Activated naive CD4-positive, alpha-beta T cell treated with anti-CD3 and anti-CD28 coated beads for 36 hours (primary cell): Measurements from ENCODE around the gene TAL2. TPM values are rescaled to one million over a fixed set of nuclear protein-coding genes. Genes with fewer than 3 reads are reported as not detected.
A peak's percentile ranks its signal among the peaks of the same experiment; 100 is the strongest.
"Not testable (repeated sequence)": the region's sequence is repeated elsewhere in the genome, so short reads cannot be mapped to it uniquely, and the experiment has no call there.

ENCODE experiments used
- CTCF ChIA-PET: fragments of 350-600 bp; sonication (Branson Sonifier 250); formaldehyde crosslinking; loops from one replicate; lab custom pipeline; 2021; ENCODE audit warnings: antibody characterized with exemption; lab: Charles Lee
- DNase-seq: peaks from one replicate; pipeline ENCODE4 v3.0.0-alpha.2; 2020
- H3K27ac Mint-ChIP-seq: one replicate; pipeline ENCODE4 v1.8.0; 2021; ENCODE audit warnings: mild to moderate bottlenecking, mixed read lengths
- H3K27me3 Mint-ChIP-seq: one replicate; pipeline ENCODE4 v1.8.0; 2021; ENCODE audit warnings: low read depth, mixed read lengths
- H3K36me3 Mint-ChIP-seq: one replicate; pipeline ENCODE4 v1.8.0; 2021; ENCODE audit warnings: low read depth, mixed read lengths
- H3K4me1 Mint-ChIP-seq: one replicate; pipeline ENCODE4 v1.8.0; 2021; ENCODE audit warnings: low read depth, mixed read lengths
- H3K4me3 Mint-ChIP-seq: one replicate; pipeline ENCODE4 v1.8.0; 2021; ENCODE audit warnings: mild to moderate bottlenecking, moderate library complexity, mixed read lengths
- H3K9me3 Mint-ChIP-seq: one replicate; pipeline ENCODE4 v1.8.0; 2021; ENCODE audit warnings: mixed read lengths
- intact Hi-C: fragments of 100-400 bp; cut with micrococcal nuclease; formaldehyde crosslinking; loops from one replicate; pipeline ENCODE4 v1.15.1; 2023
- total RNA-seq, 2 experiments: library from RNA; stranded (reverse); gene quantifications; one replicate each; pipeline ENCODE4 v1.2.3, GENCODE V29; 2021

TAL2 gene
- total RNA-seq, 2 experiments from 2014 or later: not detected

DNA sequence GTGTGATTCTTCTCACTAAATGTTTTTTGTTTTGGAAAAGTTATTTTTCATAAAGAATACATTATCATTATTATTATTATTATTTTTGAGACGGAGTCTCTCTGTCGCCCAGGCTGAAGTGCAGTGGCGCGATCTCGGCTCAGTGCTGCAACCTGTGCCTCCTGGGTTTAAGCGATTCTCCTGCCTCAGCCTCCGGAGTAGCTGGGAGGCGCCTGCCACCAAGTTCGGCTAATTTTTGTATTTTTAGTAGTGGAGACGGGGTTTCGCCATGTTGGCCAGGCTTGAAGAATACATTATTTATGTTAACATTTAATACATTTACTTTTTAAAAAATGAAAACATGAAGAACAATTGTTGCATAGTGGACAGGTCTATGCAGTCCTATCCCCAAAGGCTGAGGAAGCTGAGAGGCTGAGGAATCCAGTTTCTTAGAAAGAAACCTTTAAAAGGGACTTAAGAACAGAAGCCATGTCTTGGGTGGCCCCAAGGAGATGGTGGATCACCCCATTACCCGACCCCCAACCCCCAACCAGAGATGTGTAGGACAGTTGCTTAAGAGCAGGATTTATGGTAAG lies 34.0 kb downstream of the TAL2 start:
- peaks cover 44% of the 10 kb centered on the region for H3K4me1 Mint-ChIP-seq
- no peaks in the 10 kb centered on the region for H3K9me3 Mint-ChIP-seq
- no peak for DNase-seq
- intact Hi-C loops: loop anchor here (10.0 kb wide), 2 partner anchors 702 to 772 kb away; partner anchors contain the start of gene ABCA1
- H3K27ac Mint-ChIP-seq: no peak overlapping the region
- CTCF ChIA-PET: no interaction called here
- H3K4me3 Mint-ChIP-seq: no peak overlapping the region
- no peaks in the 10 kb centered on the region for H3K36me3 Mint-ChIP-seq
- peaks cover 10% of the 10 kb centered on the region for H3K27me3 Mint-ChIP-seq

DNA sequence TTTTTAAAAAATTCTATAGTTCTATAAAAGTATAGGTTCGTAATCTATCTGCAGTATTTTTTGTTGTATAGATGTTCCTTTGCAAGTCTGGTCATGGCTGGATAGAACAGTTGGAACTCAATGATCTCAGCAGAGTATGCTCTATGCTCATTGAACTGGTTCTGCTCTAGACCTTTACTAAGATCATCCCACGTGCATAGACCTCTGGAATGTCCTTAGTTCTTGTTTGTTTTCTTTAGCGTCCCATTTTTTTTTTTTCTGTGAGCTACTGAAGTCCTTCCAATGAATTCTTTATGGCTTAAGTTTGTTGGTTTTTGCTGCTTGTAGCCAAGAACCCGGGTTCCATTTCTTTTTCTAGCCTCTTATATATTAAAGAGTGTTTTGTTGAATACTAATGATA lies 35.6 kb downstream of the TAL2 start:
- CTCF ChIA-PET: no interaction called here
- H3K9me3 Mint-ChIP-seq: no peaks in the 10 kb centered on the region
- H3K27ac Mint-ChIP-seq: no peak overlapping the region
- no peak overlapping the region for H3K4me3 Mint-ChIP-seq
- DNase-seq: no peak
- intact Hi-C loops: loop anchor here (10.0 kb wide), 2 partner anchors 703 to 773 kb away; partner anchors contain the start of gene ABCA1
- peaks cover 3% of the 10 kb centered on the region for H3K36me3 Mint-ChIP-seq
- peaks cover 4% of the 10 kb centered on the region for H3K27me3 Mint-ChIP-seq
- H3K4me1 Mint-ChIP-seq: peaks cover 46% of the 10 kb centered on the region

DNA sequence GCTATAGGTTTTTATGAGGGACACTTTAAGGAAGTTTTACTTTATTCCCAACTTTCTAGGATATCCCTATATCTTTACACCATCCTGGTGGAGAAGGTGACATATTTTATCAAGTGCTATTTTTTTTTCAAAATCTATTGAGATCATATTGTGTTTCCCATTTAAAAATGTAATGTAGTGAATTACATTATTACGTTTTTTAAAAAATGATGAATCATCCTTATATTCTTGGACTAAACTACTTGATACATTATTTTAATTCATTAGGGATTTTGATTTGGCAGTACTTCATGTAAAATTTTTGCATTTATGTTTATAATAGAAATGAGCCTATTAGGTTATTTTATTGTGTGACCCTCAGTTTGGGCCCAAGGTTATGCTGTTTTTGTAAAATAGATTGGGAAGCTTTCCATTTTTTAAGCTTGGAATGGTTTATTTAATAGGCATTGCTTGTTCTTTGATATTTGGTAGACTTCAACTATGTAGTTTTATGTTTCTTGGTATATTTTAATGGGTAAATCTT lies 36.2 kb downstream of the TAL2 start:
- intact Hi-C loops: loop anchor here (10.0 kb wide), 2 partner anchors 704 to 774 kb away; partner anchors contain the start of gene ABCA1
- Mint-ChIP-seq H3K4me3 (no peak overlapping the region), H3K27me3 (peaks cover 2% of the 10 kb centered on the region)

DNA sequence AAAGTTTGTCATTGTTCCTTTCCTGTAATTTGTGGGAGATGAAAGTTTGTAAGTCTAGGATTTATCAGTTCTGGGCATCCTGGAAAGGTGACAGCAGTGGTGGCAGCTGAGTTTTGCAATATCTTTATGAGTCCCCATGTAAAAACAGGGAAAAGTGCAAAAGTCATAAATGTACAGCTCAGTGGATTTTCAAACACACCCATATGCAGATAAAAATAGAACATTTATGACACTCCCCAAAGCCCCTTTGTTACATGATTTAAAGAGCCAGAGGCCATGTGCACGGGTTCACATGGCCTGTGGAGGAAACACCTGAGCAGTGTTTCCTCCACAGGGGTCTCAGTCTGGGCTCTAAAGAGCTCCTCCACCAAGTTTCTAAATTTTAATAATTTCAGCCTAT lies 38.4 kb downstream of the TAL2 start:
- no peak for DNase-seq
- Mint-ChIP-seq H3K9me3 (no peaks in the 10 kb centered on the region), H3K27me3 (no peaks in the 10 kb centered on the region), H3K4me3 (no peak overlapping the region), H3K27ac (no peak overlapping the region), H3K36me3 (peaks cover 3% of the 10 kb centered on the region), H3K4me1 (peaks cover 35% of the 10 kb centered on the region)
- CTCF ChIA-PET: no interaction called here
- intact Hi-C loops: no loop called here

More for the DNA sequence above, 36.2 kb downstream of the TAL2 start:
- Mint-ChIP-seq H3K36me3 (peaks cover 3% of the 10 kb centered on the region), H3K27ac (no peak overlapping the region), H3K4me1 (peaks cover 45% of the 10 kb centered on the region), H3K9me3 (no peaks in the 10 kb centered on the region)
- CTCF ChIA-PET: no interaction called here
- no peak for DNase-seq

DNA sequence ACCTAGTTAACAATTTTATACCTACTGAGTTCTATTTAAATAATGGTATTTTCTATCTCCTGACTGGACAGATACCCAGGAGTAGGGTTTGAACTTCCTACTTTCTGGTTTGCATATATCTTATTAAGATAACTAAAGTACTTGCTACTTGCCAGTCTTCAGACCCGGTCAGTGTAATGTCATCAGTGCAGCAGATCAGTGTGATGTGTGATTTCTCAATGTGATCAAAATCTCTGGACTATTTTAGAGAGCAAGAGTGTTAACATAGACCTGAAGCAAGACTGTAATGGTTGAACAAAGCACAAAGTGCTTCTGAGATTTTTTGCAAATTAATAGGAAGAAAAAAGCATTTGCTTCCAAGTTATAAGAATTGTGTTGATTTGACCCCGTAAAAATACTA lies 38.9 kb downstream of the TAL2 start:
- H3K4me1 Mint-ChIP-seq: peaks cover 33% of the 10 kb centered on the region
- intact Hi-C loops: no loop called here
- H3K4me3 Mint-ChIP-seq: no peak overlapping the region
- no peak overlapping the region for H3K27ac Mint-ChIP-seq
- CTCF ChIA-PET: interaction anchor here (0.7 kb wide), 1 partner anchor 435 kb away, joined by 3 read pairs; no protein-coding TSS in a partner anchor
- no peaks in the 10 kb centered on the region for H3K27me3 Mint-ChIP-seq
- H3K36me3 Mint-ChIP-seq: peaks cover 5% of the 10 kb centered on the region
- no peak for DNase-seq
- no peaks in the 10 kb centered on the region for H3K9me3 Mint-ChIP-seq

DNA sequence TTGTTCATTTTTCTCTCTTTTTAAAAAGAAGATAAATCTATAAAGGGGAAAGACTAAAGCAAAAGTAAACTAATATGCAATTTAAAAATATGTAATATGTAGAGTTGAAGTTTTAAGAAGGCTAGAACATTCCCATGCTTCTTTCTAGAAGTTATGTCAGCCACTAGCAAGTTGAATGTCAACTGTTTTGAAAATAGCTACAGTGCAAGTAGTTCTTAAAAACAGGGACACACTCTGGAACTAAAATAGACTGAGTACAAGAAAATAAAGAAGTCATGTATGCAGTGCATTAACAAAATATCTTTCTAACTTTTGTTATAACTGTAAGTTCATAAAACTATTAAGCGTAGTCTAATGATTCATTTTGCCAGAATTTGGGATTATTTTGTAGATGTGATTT lies 40.0 kb downstream of the TAL2 start:
- DNase-seq: no peak
- Mint-ChIP-seq H3K4me3 (no peak overlapping the region), H3K4me1 (peaks cover 27% of the 10 kb centered on the region), H3K9me3 (no peaks in the 10 kb centered on the region), H3K27ac (no peak overlapping the region), H3K27me3 (no peaks in the 10 kb centered on the region), H3K36me3 (peaks cover 7% of the 10 kb centered on the region)
- CTCF ChIA-PET: interaction anchor here (0.9 to 1.2 kb wide), 2 partner anchors 9 to 15 kb away, joined by 3 read pairs; no protein-coding TSS in a partner anchor
- intact Hi-C loops: no loop called here

DNA sequence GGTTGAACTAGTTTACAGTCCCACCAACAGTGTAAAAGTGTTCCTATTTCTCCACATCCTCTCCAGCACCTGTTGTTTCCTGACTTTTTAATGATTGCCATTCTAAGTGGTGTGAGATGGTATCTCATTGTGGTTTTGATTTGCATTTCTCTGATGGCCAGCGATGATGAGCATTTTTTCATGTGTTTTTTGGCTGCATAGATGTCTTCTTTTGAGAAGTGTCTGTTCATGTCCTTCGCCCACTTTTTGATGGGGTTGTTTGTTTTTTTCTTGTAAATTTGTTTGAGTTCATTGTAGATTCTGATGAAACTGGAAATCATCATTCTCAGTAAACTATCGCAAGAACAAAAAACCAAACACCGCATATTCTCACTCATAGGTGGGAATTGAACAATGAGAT lies 41.4 kb downstream of the TAL2 start:
- DNase-seq, H3K4me3 Mint-ChIP-seq, H3K27ac Mint-ChIP-seq, H3K9me3 Mint-ChIP-seq, H3K27me3 Mint-ChIP-seq, H3K36me3 Mint-ChIP-seq, CTCF ChIA-PET, intact Hi-C loops: not testable (repeated sequence)
- peaks cover 23% of the 10 kb centered on the region for H3K4me1 Mint-ChIP-seq

DNA sequence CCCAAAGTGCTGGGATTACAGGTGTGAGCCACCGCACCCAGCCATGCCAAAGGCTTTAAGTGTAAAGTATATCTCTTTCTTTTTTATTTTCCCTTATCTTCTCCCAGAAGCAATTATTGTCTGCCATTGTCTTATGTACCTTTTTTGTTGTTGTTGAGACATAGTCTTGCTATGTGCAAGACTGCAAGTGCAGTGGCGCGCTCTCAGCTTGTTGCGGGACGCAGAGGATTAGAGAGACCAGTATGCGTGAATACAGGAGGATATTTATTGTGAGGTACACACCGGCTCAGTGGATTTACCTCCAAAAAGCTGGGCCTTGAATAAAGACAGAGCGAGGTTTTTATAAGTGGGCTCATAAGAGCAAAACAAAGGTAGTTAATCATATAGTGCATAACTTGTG lies 43.9 kb downstream of the TAL2 start:
- CTCF ChIA-PET: interaction anchor here (0.6 kb wide), 1 partner anchor 22 kb away, joined by 3 read pairs; no protein-coding TSS in a partner anchor
- no peak for DNase-seq
- Mint-ChIP-seq H3K27ac (no peak overlapping the region), H3K36me3 (peaks cover 11% of the 10 kb centered on the region), H3K4me1 (peaks cover 9% of the 10 kb centered on the region), H3K27me3 (no peaks in the 10 kb centered on the region), H3K4me3 (no peak overlapping the region), H3K9me3 (no peaks in the 10 kb centered on the region)
- intact Hi-C loops: no loop called here

DNA sequence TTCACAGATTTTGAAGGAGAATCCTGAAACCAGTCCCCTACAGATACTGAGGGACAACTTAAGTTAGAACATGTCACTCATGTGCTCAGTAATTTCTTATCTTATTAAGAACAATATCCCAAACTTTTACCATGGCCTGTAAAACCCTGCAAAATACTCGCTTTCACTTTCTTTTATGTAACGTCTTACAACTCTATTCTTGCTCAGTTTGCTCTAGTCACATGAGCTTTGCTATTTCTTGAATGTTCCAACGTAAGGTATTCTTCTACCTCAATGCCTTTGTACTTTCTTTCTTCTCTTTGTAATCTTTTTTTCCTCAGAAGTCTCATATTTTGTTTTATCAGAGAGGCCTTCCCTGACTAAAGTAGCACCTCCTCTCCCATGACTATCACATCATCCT lies 46.1 kb downstream of the TAL2 start:
- H3K4me1 Mint-ChIP-seq: peaks cover 6% of the 10 kb centered on the region
- H3K27me3 Mint-ChIP-seq: no peaks in the 10 kb centered on the region
- no peaks in the 10 kb centered on the region for H3K9me3 Mint-ChIP-seq
- peak overlapping the region; percentile 22 for H3K27ac Mint-ChIP-seq
- DNase-seq: no peak
- intact Hi-C loops: no loop called here
- H3K36me3 Mint-ChIP-seq: peaks cover 8% of the 10 kb centered on the region
- peak overlapping the region; percentile 32 for H3K4me3 Mint-ChIP-seq
- CTCF ChIA-PET: interaction anchor here (0.6 to 1.1 kb wide), 2 partner anchors 9 to 52 kb away, joined by 3 to 4 read pairs; no protein-coding TSS in a partner anchor

DNA sequence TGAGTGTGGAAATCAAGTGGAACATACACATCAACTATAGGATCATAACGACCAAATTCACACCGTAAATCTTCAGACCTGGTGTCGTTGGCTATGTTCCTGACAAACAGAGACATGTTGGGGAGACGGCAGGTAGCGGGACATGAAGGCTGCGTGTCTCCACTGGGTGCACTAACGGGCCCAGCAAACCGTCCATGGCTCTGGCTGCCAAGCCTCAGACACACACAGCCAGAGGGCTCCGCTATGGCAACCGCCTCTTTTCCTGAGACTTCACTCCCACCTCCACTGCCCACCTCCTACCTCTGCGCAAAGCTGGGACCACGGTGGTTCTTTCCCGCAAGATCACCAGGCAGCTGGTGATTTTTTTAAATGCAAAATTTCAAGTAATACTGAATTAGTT lies 48.4 kb downstream of the TAL2 start:
- Mint-ChIP-seq H3K27ac (no peak overlapping the region), H3K4me1 (peaks cover 6% of the 10 kb centered on the region), H3K9me3 (no peaks in the 10 kb centered on the region), H3K36me3 (peaks cover 8% of the 10 kb centered on the region), H3K4me3 (no peak overlapping the region), H3K27me3 (no peaks in the 10 kb centered on the region)
- DNase-seq: no peak
- CTCF ChIA-PET: no interaction called here
- intact Hi-C loops: no loop called here

DNA sequence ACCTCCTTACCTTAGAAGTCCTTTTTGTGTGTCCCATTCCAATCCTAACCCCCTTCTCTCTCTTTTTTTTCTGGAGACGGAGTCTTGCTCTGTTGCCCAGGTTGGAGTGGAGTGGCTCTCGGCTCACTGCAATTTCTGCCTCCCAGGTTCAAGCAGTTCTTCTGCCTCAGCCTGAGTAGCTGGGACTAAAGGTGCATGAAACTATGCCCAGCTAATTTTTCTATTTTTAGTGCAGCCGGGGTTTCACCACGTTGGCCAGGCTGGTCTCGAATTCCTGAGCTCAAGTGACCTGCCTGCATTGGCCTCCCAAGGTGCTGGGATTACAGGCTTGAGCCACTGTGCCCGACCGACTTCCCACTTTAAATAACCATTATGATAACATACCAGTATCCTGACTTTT lies 49.6 kb downstream of the TAL2 start:
- intact Hi-C loops: no loop called here
- DNase-seq: no peak
- H3K9me3 Mint-ChIP-seq: no peaks in the 10 kb centered on the region
- peaks cover 6% of the 10 kb centered on the region for H3K4me1 Mint-ChIP-seq
- no peak overlapping the region for H3K27ac Mint-ChIP-seq
- CTCF ChIA-PET: no interaction called here
- H3K36me3 Mint-ChIP-seq: peaks cover 4% of the 10 kb centered on the region
- H3K4me3 Mint-ChIP-seq: no peak overlapping the region
- no peaks in the 10 kb centered on the region for H3K27me3 Mint-ChIP-seq

DNA sequence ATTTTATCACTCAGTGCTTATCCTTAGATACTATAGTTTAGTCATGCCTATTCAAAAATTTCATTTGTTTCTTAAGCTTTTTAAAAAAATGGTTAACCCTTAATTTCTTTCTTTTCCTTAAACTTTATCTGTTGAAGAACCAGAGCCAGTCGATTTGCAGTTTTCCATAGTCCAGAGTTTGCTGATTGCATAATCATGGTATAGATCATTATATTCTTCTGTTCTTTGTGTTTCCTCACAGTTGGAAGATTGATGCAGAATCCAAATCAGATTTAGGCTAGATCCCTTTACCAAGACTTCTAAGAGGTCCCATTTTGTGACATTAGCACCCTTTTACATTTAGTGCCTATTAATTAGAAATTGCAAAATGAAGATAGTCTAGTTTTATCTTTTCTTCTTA lies 50.0 kb downstream of the TAL2 start:
- H3K27me3 Mint-ChIP-seq: no peaks in the 10 kb centered on the region
- intact Hi-C loops: no loop called here

More for the DNA sequence above, 50.0 kb downstream of the TAL2 start:
- CTCF ChIA-PET: no interaction called here
- H3K4me3 Mint-ChIP-seq: no peak overlapping the region
- H3K27ac Mint-ChIP-seq: no peak overlapping the region
- DNase-seq: no peak
- H3K9me3 Mint-ChIP-seq: no peaks in the 10 kb centered on the region
- H3K36me3 Mint-ChIP-seq: peaks cover 4% of the 10 kb centered on the region
- peaks cover 6% of the 10 kb centered on the region for H3K4me1 Mint-ChIP-seq
